Epidermal melanocyte (primary cell): ENCODE data around the gene PEX3.
"Not testable (repeated sequence)": the region's sequence is repeated elsewhere in the genome, so short reads cannot be mapped to it uniquely, and the experiment has no call there.

Source experiments
- DNase-seq: peaks from one replicate; pipeline ENCODE4 v3.0.0; 2011; ENCODE audit warnings: low spot score; ENCODE audit not compliant: insufficient read length

The PEX3 gene

GRCh38 chr6:143447865-143448264 lies 2.7 kb upstream of the PEX3 start:
- not testable (repeated sequence) for DNase-seq

GRCh38 chr6:143449082-143449713 lies 1.4 kb upstream of the PEX3 start:
- DNase-seq, result no peak

- DNase-seq, result no peak
Measured at GRCh38 chr6:143449714-143450452, 722 bp upstream of the PEX3 start.

- DNase-seq, result no peak
Measured at GRCh38 chr6:143451531-143451930, 926 bp downstream of the PEX3 start.

- no peak for DNase-seq
Measured at GRCh38 chr6:143457563-143458359, 7.2 kb downstream of the PEX3 start.

- no peak for DNase-seq
Measured at GRCh38 chr6:143465546-143465945, 14.9 kb downstream of the PEX3 start.

- DNase-seq, result no peak
Measured at GRCh38 chr6:143468026-143468425, 17.4 kb downstream of the PEX3 start.

GRCh38 chr6:143468823-143469222 lies 18.2 kb downstream of the PEX3 start:
- not testable (repeated sequence) for DNase-seq

- no peak for DNase-seq
Measured at GRCh38 chr6:143471822-143472221, 21.2 kb downstream of the PEX3 start.

- no peak for DNase-seq
Measured at GRCh38 chr6:143476545-143476944, 25.9 kb downstream of the PEX3 start.

GRCh38 chr6:143478479-143479062 lies 28.0 kb downstream of the PEX3 start:
- DNase-seq, result no peak

GRCh38 chr6:143482593-143482992 lies 32.0 kb downstream of the PEX3 start:
- DNase-seq, result no peak

- DNase-seq, result no peak
Measured at GRCh38 chr6:143485967-143486366, 35.4 kb downstream of the PEX3 start.

- no peak for DNase-seq
Measured at GRCh38 chr6:143486752-143487151, 36.1 kb downstream of the PEX3 start.

- no peak for DNase-seq
Measured at GRCh38 chr6:143490244-143490643, 39.6 kb downstream of the PEX3 start.

- DNase-seq, result no peak
Measured at GRCh38 chr6:143490775-143491174, 40.2 kb downstream of the PEX3 start.

GRCh38 chr6:143496974-143497373 lies 46.4 kb downstream of the PEX3 start:
- DNase-seq, result no peak

GRCh38 chr6:143498428-143498827 lies 47.8 kb downstream of the PEX3 start:
- no peak for DNase-seq

- no peak for DNase-seq
Measured at GRCh38 chr6:143501851-143502250, 51.2 kb downstream of the PEX3 start.

GRCh38 chr6:143504369-143504768 lies 53.8 kb downstream of the PEX3 start:
- DNase-seq, result no peak

GRCh38 chr6:143505111-143505510 lies 54.5 kb downstream of the PEX3 start:
- no peak for DNase-seq

- DNase-seq, result no peak
Measured at GRCh38 chr6:143505537-143505936, 54.9 kb downstream of the PEX3 start.
